Measurements from ENCODE around the gene CCDC71.

DNA sequence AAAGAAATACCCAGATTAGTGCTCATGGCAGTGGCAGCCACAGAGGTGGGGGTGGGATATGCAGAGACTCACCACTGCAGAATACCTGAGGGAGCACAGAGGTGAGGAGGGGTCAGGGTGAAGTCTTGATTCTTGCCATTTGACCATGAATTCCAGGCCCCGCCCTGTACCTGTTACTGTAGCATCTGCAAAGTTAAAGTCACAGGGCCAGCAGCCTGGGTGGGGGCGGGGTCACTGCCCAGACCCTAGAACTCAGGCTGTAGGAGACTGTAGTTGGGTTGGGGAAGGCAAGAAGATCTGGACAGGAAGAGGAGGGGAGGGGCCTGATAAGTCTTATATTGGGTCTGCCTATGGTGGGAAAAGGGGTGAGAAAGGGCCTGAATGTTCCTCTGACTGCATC lies 14.5 kb downstream of the CCDC71 start:
- TF ChIP-seq POLR2AphosphoS5 (IDR thresholded peaks at IDR 0.05; ENCODE audit: low read depth) = no peak
- TF ChIP-seq SPI1 (IDR thresholded peaks at IDR 0.05; ENCODE audit: borderline replicate concordance, low read depth) = no peak
- TF ChIP-seq, protein P1, sequence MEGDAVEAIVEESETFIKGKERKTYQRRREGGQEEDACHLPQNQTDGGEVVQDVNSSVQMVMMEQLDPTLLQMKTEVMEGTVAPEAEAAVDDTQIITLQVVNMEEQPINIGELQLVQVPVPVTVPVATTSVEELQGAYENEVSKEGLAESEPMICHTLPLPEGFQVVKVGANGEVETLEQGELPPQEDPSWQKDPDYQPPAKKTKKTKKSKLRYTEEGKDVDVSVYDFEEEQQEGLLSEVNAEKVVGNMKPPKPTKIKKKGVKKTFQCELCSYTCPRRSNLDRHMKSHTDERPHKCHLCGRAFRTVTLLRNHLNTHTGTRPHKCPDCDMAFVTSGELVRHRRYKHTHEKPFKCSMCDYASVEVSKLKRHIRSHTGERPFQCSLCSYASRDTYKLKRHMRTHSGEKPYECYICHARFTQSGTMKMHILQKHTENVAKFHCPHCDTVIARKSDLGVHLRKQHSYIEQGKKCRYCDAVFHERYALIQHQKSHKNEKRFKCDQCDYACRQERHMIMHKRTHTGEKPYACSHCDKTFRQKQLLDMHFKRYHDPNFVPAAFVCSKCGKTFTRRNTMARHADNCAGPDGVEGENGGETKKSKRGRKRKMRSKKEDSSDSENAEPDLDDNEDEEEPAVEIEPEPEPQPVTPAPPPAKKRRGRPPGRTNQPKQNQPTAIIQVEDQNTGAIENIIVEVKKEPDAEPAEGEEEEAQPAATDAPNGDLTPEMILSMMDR (IDR thresholded peaks at IDR 0.05; ENCODE audit: insufficient read depth, low read length) = no peak
- TF ChIP-seq, protein P2, sequence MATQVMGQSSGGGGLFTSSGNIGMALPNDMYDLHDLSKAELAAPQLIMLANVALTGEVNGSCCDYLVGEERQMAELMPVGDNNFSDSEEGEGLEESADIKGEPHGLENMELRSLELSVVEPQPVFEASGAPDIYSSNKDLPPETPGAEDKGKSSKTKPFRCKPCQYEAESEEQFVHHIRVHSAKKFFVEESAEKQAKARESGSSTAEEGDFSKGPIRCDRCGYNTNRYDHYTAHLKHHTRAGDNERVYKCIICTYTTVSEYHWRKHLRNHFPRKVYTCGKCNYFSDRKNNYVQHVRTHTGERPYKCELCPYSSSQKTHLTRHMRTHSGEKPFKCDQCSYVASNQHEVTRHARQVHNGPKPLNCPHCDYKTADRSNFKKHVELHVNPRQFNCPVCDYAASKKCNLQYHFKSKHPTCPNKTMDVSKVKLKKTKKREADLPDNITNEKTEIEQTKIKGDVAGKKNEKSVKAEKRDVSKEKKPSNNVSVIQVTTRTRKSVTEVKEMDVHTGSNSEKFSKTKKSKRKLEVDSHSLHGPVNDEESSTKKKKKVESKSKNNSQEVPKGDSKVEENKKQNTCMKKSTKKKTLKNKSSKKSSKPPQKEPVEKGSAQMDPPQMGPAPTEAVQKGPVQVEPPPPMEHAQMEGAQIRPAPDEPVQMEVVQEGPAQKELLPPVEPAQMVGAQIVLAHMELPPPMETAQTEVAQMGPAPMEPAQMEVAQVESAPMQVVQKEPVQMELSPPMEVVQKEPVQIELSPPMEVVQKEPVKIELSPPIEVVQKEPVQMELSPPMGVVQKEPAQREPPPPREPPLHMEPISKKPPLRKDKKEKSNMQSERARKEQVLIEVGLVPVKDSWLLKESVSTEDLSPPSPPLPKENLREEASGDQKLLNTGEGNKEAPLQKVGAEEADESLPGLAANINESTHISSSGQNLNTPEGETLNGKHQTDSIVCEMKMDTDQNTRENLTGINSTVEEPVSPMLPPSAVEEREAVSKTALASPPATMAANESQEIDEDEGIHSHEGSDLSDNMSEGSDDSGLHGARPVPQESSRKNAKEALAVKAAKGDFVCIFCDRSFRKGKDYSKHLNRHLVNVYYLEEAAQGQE (IDR thresholded peaks at IDR 0.05; ENCODE audit: insufficient replicate concordance, low read depth) = no peak
- TF ChIP-seq GABPA (IDR thresholded peaks at IDR 0.05; ENCODE audit: low read depth) = no peak

All from HL-60 (cell line).